GM12878 (cell line): Measurements from ENCODE around the gene BFSP1. TPM values are rescaled to one million over a fixed set of nuclear protein-coding genes. Genes with fewer than 3 reads are reported as not detected.

Source experiments
- ATAC-seq: fragments of 200-7000 bp; cut with Tn5 transposase; 3 replicates; pipeline ENCODE4 v1.9.1; 2020; ENCODE audit warnings: mild to moderate bottlenecking, moderate library complexity
- BruUV-seq: library from RNA; stranded (reverse); fragments of 400-500 nt; replicated peaks from 2 replicates; lab custom pipeline; 2021; lab: Mats Ljungman, UMichigan
- CTCF ChIA-PET: fragments of 300-600 bp; sonication (Branson Sonifier 250); formaldehyde crosslinking; extraction: SDS; loops from one replicate; lab custom pipeline; 2021; ENCODE audit warnings: inconsistent platforms; lab: Yijun Ruan, JAX
- POLR2A ChIA-PET: fragments of 350-600 bp; formaldehyde crosslinking; extraction: SDS; loops from one replicate; lab custom pipeline; 2021; ENCODE audit warnings: inconsistent platforms; lab: Charles Lee
- RAD21 ChIA-PET: fragments of 300-600 bp; sonication (Branson Sonifier 250); formaldehyde crosslinking; loops from one replicate; lab custom pipeline; 2023; ENCODE audit warnings: antibody characterized with exemption; ENCODE audit not compliant: unreplicated experiment; lab: Charles Lee
- SMC1A ChIA-PET: fragments of 300-600 bp; sonication (Branson Sonifier 250); formaldehyde crosslinking; loops from one replicate; lab custom pipeline; 2023; ENCODE audit not compliant: unreplicated experiment, uncharacterized antibody; lab: Charles Lee
- DNase-seq: peaks from one replicate; pipeline ENCODE4 v3.0.0-alpha.2; 2011; ENCODE audit warnings: low read depth, low spot score
- FAIRE-seq: peaks from 3 replicates; lab custom pipeline; 2011; peaks lifted over from hg19 to GRCh38; lab: Jason Lieb, UNC
- H2AFZ ChIP-seq: 2 replicates; pipeline ENCODE4 v1.6.0; 2011; ENCODE audit warnings: low read depth, low read length, control low read depth; ENCODE audit not compliant: control insufficient read depth
- H3K27ac ChIP-seq: 2 replicates; pipeline ENCODE4 v1.5.1; 2011; ENCODE audit warnings: control low read depth; ENCODE audit not compliant: control insufficient read depth, insufficient read depth
- H3K27me3 ChIP-seq, 2 experiments: replicated peaks in 1 of 2; 2 replicates each; pipeline versions ENCODE4 v1.6.0 to v1.6.1; 2011; ENCODE audit warnings: low read length in 1 of 2; ENCODE audit not compliant: control insufficient read depth in 2 of 2, insufficient read depth in 2 of 2
- H3K36me3 ChIP-seq, 2 experiments: 2 replicates each; pipeline ENCODE4 v1.5.1; 2011; ENCODE audit warnings: low read length in 1 of 2; ENCODE audit not compliant: control insufficient read depth in 2 of 2, insufficient read depth in 2 of 2
- H3K4me1 ChIP-seq: 2 replicates; pipeline ENCODE4 v1.6.1; 2011; ENCODE audit warnings: mild to moderate bottlenecking, low read length, moderate library complexity, mixed read lengths; ENCODE audit not compliant: control insufficient read depth, insufficient read depth
- H3K4me2 ChIP-seq: 2 replicates; pipeline ENCODE4 v1.6.0; 2011; ENCODE audit warnings: control low read depth; ENCODE audit not compliant: control insufficient read depth, insufficient read depth
- H3K4me3 ChIP-seq: fragments of 200-600 bp; sonication (generic); 2 replicates; pipeline ENCODE4 v1.5.1; 2016
- H3K79me2 ChIP-seq: 2 replicates; pipeline ENCODE4 v1.6.0; 2011; ENCODE audit warnings: low read length; ENCODE audit not compliant: control insufficient read depth, insufficient read depth
- H3K9ac ChIP-seq: 2 replicates; pipeline ENCODE4 v1.8.0; 2011; ENCODE audit warnings: low read length, control low read depth, mixed read lengths; ENCODE audit not compliant: control insufficient read depth, insufficient read depth
- H3K9me3 ChIP-seq: replicated peaks from 3 replicates; pipeline ENCODE4 v1.5.1; 2011; ENCODE audit warnings: mild to moderate bottlenecking, low read length; ENCODE audit not compliant: control insufficient read depth, insufficient read depth
- H4K20me1 ChIP-seq: 2 replicates; pipeline ENCODE4 v1.6.0; 2011; ENCODE audit not compliant: control insufficient read depth, insufficient read depth
- CBX5 ChIP-seq: sonication (generic); IDR thresholded peaks from 2 replicates; pipeline ENCODE4 v1.6.1; 2016; ENCODE audit warnings: low read depth, moderate library complexity, mild to moderate bottlenecking, inconsistent platforms
- EP300 ChIP-seq, 2 experiments: fragments of 150-350 bp in 1 of 2; IDR thresholded peaks; 2 replicates each; pipeline ENCODE4 v1.6.1; 2011 to 2012; ENCODE audit warnings: low read depth in 2 of 2, low read length in 2 of 2, borderline replicate concordance in 1 of 2, improper control_type of control experiment in 1 of 2, inconsistent platforms in 1 of 2; ENCODE audit not compliant: control insufficient read depth in 1 of 2
- GATAD2B ChIP-seq: fragments of 450-650 bp; conservative IDR thresholded peaks from 2 replicates; pipeline ENCODE4 v1.6.1; 2017; ENCODE audit warnings: low read depth, mild to moderate bottlenecking, moderate library complexity
- HCFC1 ChIP-seq: fragments of 150-350 bp; IDR thresholded peaks from 2 replicates; pipeline ENCODE4 v1.6.1; 2014; ENCODE audit warnings: low read length
- HDAC6 ChIP-seq: fragments of 200-600 bp; sonication (generic); IDR thresholded peaks from one replicate; pipeline ENCODE4 v1.8.0; 2017; ENCODE audit warnings: antibody characterized with exemption; ENCODE audit not compliant: unreplicated experiment
- MEF2A ChIP-seq: IDR thresholded peaks from 2 replicates; pipeline ENCODE4 v1.6.1; 2011; ENCODE audit warnings: low read depth, mild to moderate bottlenecking, low read length, moderate library complexity; ENCODE audit not compliant: insufficient read depth
- NFIC ChIP-seq: IDR thresholded peaks from 2 replicates; pipeline ENCODE4 v1.6.1; 2012; ENCODE audit warnings: low read depth, mild to moderate bottlenecking, inconsistent platforms, low read length, moderate library complexity
- NFYB ChIP-seq: IDR thresholded peaks from 2 replicates; pipeline ENCODE4 v1.6.1; 2011; ENCODE audit warnings: low read depth, mild to moderate bottlenecking, low read length, improper control_type of control experiment, moderate library complexity; ENCODE audit not compliant: insufficient read depth
- POU2F2 ChIP-seq: IDR thresholded peaks from 3 replicates; pipeline ENCODE4 v1.6.1; 2011; ENCODE audit warnings: low read depth, mild to moderate bottlenecking, low read length, borderline replicate concordance
- RAD51 ChIP-seq: fragments of 450-650 bp; IDR thresholded peaks from 2 replicates; pipeline ENCODE4 v1.6.1; 2016; ENCODE audit warnings: moderate library complexity, mild to moderate bottlenecking, inconsistent platforms
- SIN3A ChIP-seq: IDR thresholded peaks from 2 replicates; pipeline ENCODE4 v1.6.1; 2012; ENCODE audit warnings: low read depth, low read length, improper control_type of control experiment
- SREBF1 ChIP-seq: IDR thresholded peaks from 2 replicates; pipeline ENCODE4 v1.6.1; 2012; ENCODE audit warnings: mild to moderate bottlenecking, low read length
- SUZ12 ChIP-seq: fragments of 200-600 bp; sonication (generic); IDR thresholded peaks from one replicate; pipeline ENCODE4 v1.6.1; 2018; ENCODE audit warnings: antibody characterized with exemption, mild to moderate bottlenecking; ENCODE audit not compliant: unreplicated experiment
- TARDBP ChIP-seq: IDR thresholded peaks from 2 replicates; pipeline ENCODE4 v1.6.1; 2016; ENCODE audit warnings: borderline replicate concordance
- TCF7 ChIP-seq: IDR thresholded peaks from 2 replicates; pipeline ENCODE4 v1.6.1; 2014; ENCODE audit warnings: antibody characterized with exemption, borderline replicate concordance
- in situ Hi-C: fragments of 300-500 bp; cut with MboI; formaldehyde crosslinking; loops from 9 replicates; pipeline ENCODE4 v1.14.3; 2018; ENCODE audit warnings: mixed read lengths
- intact Hi-C: fragments of 100-400 bp; cut with micrococcal nuclease; formaldehyde crosslinking; loops from one replicate; pipeline ENCODE4 v1.14.2; 2022; ENCODE audit not compliant: unreplicated experiment
- polyA plus RNA-seq, 11 experiments: library from polyadenylated mRNA; depleted of rRNA in 4 of 11; unstranded in 6 of 11; stranded (reverse) in 5 of 11; fragments of >200 nt; fragmentation: Nextera tagmentation in 4 of 11; fragmentation: Illumina TruSeq in 1 of 11; extraction: Ambion mirVana in 4 of 11; extraction: Trizol in 1 of 11; gene quantifications; 1 replicate in 1 of 11; 2 replicates in 10 of 11; pipeline versions ENCODE4 v1.2.1 to v1.2.3, GENCODE V29; 2011 to 2016; ENCODE audit warnings: inconsistent platforms in 2 of 11, missing spikeins in 2 of 11, low read depth in 1 of 11
- total RNA-seq, 4 experiments: library from RNA; depleted of rRNA in 3 of 4; stranded (reverse); fragments of >200 nt in 3 of 4; fragmentation: Illumina TruSeq in 1 of 4; extraction: Trizol in 1 of 4; gene quantifications; 2 replicates each; pipeline versions ENCODE4 v1.2.1 to v1.2.3, GENCODE V29; 2013 to 2021
- TF ChIP-seq, protein P1 (sequence below): fragments of 450-650 bp; formaldehyde crosslinking; IDR thresholded peaks from 2 replicates; pipeline ENCODE4 v1.5.0; 2022; ENCODE audit warnings: mild to moderate bottlenecking, missing genetic modification characterization
- TF ChIP-seq, protein P2 (sequence below): fragments of 450-650 bp; IDR thresholded peaks from 2 replicates; pipeline ENCODE4 v1.6.1; 2016; ENCODE audit warnings: mild to moderate bottlenecking
- TF ChIP-seq, protein P3 (sequence below): fragments of 450-650 bp; IDR thresholded peaks from 2 replicates; pipeline ENCODE4 v1.6.1; 2016; ENCODE audit warnings: mild to moderate bottlenecking

The BFSP1 gene
- total and polyA plus RNA-seq, 10 of the 15 experiments (the other 5 are each of a cell fraction or from before 2014, with no cell fraction given) = 0.06 to 0.22 (median 0.11) TPM; not detected in 3

DNA sequence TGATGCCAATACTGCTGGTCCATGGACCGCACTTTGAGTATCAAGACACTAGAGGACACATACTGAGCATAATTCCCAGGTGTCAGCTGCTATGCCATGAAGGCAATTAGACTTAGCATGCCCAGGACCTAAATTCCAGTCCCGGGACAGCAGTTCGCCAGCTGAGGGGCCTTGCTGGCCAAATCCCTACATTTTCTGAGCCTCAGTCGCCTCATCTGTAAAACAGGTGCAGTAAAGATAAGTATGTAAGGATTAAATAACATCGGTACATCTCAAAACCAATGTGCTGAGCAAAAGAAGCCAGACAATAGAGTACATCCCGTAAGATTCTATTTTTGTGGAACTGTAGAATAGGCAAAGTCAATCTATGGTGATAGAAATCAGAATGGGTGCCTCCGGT lies 1.0 kb downstream of the BFSP1 start (continued):
- no peak for TF ChIP-seq EP300 (IDR thresholded peaks at IDR 0.05; ENCODE audit: borderline replicate concordance in 1 of 2, control insufficient read depth in 1 of 2, low read depth in 2 of 2, low read length in 2 of 2)
- TF ChIP-seq HDAC6 = no peak

DNA sequence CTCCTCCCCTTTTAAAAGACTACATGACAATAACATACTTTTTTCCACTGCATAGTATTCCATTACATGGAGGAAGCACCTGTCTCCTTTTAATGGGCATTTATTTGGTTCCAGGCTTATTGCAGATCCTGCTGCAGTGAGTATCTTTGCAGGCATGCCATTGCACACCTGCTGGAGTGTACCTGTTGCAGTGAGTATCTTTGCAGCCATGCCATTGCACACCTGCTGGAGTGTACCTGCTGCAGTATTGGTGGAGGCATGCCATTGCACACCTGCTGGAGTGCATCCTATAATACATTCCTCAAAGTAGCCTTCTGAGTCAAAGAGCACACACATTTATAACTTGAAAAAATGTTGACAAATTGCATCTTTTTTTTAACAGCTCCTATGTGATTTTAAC lies 1.6 kb downstream of the BFSP1 start:
- Histone ChIP-seq H3K4me1 (no peaks in the 10 kb centered on the region; the same call in 1 of the 2 replicates), H3K79me2 (no peaks in the 10 kb centered on the region), H3K4me2 (no peak overlapping the region), H3K27me3 (peaks cover 0 to 1% of the 10 kb centered on the region in 2 experiments; a peak in 2 of 4 replicates), H3K4me3 (no peak overlapping the region), H4K20me1 (no peaks in the 10 kb centered on the region), H3K36me3 (no peaks in the 10 kb centered on the region), H2AFZ (no peak overlapping the region), H3K27ac (no peak overlapping the region), H3K9me3 (no peaks in the 10 kb centered on the region), H3K9ac (no peak overlapping the region)
- ChIA-PET SMC1A (no interaction called here), POLR2A (no interaction called here), RAD21 (no interaction called here), CTCF (no interaction called here)
- TF ChIP-seq SUZ12 (no peak), NFIC (no peak), HCFC1 (no peak), TARDBP (no peak), POU2F2 (no peak), SIN3A (no peak), TCF7 (no peak), CBX5 (no peak), MEF2A (no peak), SREBF1 (no peak), NFYB (no peak), RAD51 (no peak), GATAD2B (no peak)
- TF ChIP-seq, protein P1, sequence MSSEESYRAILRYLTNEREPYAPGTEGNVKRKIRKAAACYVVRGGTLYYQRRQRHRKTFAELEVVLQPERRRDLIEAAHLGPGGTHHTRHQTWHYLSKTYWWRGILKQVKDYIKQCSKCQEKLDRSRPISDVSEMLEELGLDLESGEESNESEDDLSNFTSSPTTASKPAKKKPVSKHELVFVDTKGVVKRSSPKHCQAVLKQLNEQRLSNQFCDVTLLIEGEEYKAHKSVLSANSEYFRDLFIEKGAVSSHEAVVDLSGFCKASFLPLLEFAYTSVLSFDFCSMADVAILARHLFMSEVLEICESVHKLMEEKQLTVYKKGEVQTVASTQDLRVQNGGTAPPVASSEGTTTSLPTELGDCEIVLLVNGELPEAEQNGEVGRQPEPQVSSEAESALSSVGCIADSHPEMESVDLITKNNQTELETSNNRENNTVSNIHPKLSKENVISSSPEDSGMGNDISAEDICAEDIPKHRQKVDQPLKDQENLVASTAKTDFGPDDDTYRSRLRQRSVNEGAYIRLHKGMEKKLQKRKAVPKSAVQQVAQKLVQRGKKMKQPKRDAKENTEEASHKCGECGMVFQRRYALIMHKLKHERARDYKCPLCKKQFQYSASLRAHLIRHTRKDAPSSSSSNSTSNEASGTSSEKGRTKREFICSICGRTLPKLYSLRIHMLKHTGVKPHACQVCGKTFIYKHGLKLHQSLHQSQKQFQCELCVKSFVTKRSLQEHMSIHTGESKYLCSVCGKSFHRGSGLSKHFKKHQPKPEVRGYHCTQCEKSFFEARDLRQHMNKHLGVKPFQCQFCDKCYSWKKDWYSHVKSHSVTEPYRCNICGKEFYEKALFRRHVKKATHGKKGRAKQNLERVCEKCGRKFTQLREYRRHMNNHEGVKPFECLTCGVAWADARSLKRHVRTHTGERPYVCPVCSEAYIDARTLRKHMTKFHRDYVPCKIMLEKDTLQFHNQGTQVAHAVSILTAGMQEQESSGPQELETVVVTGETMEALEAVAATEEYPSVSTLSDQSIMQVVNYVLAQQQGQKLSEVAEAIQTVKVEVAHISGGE (CRISPR knock-in tag) = no peak
- TF ChIP-seq, protein P2, sequence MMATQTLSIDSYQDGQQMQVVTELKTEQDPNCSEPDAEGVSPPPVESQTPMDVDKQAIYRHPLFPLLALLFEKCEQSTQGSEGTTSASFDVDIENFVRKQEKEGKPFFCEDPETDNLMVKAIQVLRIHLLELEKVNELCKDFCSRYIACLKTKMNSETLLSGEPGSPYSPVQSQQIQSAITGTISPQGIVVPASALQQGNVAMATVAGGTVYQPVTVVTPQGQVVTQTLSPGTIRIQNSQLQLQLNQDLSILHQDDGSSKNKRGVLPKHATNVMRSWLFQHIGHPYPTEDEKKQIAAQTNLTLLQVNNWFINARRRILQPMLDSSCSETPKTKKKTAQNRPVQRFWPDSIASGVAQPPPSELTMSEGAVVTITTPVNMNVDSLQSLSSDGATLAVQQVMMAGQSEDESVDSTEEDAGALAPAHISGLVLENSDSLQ = no peak
- TF ChIP-seq, protein P3, sequence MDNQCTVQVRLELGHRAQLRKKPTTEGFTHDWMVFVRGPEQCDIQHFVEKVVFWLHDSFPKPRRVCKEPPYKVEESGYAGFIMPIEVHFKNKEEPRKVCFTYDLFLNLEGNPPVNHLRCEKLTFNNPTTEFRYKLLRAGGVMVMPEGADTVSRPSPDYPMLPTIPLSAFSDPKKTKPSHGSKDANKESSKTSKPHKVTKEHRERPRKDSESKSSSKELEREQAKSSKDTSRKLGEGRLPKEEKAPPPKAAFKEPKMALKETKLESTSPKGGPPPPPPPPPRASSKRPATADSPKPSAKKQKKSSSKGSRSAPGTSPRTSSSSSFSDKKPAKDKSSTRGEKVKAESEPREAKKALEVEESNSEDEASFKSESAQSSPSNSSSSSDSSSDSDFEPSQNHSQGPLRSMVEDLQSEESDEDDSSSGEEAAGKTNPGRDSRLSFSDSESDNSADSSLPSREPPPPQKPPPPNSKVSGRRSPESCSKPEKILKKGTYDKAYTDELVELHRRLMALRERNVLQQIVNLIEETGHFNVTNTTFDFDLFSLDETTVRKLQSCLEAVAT = no peak
- in situ Hi-C loops (no loop called here), intact Hi-C loops (no loop called here)
- FAIRE-seq (no peak), ATAC-seq (no peak), DNase-seq (no peak)
- no TSS peak for BruUV-seq
